ENCODE measurements around the gene ODC1. TPM values are rescaled to one million over a fixed set of nuclear protein-coding genes. Genes with fewer than 3 reads are reported as not detected.

The ODC1 gene
- polyA plus RNA-seq, 1 donor: 108 TPM

DNA sequence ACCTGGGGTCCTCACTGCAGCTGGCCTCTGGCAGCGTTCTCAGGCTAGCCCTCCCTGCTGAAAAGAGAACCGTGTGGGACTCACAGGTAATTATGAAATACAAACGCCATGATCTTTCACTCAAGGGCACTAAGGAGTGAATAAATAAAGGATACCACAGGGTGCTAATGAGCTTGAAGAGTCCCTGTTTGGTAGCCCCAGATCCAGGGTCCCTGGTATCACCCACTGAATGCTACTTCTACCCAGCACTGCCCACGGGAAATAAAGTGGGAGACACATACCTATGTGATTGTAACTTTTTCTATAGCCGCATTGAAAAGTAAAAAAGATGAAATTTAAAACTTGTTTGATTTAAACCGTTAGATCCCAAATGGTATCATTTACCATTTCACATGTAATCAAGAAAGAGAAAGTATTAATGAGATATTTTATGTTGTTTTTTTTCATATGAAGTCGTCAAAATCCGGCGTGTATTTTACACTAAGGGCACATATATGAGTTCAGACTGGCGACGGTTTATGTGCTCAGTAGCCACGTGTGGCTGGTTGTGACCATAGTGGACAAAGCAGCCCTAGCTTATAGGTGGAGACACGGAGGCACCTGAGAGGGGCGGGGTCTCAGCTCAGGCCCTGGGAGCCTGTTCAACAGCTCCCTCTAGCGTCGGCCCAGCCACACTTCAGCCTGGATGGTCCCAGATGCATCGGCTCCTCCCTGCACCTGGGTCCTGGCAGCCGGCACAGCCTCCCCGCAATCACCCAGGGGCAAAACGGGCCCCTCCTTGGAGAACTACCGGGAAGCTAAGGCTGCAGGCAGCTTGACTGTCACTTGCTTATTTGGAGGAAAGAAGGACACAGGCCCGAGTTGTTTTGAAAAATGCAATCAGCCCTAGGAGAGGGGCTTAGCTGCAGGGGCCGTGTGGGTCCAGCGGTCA, 39.2 kb downstream of the ODC1 start:
- 25% methylated on average over 2 of the region's 24 CpGs for WGBS (ENCODE audit: insufficient coverage, low lambda C conversion rate)
- H3K27me3 ChIP-seq (ENCODE audit: control insufficient read depth, insufficient read depth, low read length): no peaks in the 10 kb centered on the region
- H3K9me3 ChIP-seq (ENCODE audit: control insufficient read depth, low read depth, low read length): no peaks in the 10 kb centered on the region
- H3K36me3 ChIP-seq (ENCODE audit: control insufficient read depth, insufficient read depth, low read length): peaks cover 40% of the 10 kb centered on the region
- H3K4me3 ChIP-seq (ENCODE audit: low read length): no peak overlapping the region
- H3K4me1 ChIP-seq (ENCODE audit: control insufficient read depth, insufficient read depth, low read length): peaks cover 47% of the 10 kb centered on the region
- peak; percentile 89 to 92 for DNase-seq
- peak overlapping the region; percentile 53 for H3K27ac ChIP-seq (ENCODE audit: low read length)

DNA sequence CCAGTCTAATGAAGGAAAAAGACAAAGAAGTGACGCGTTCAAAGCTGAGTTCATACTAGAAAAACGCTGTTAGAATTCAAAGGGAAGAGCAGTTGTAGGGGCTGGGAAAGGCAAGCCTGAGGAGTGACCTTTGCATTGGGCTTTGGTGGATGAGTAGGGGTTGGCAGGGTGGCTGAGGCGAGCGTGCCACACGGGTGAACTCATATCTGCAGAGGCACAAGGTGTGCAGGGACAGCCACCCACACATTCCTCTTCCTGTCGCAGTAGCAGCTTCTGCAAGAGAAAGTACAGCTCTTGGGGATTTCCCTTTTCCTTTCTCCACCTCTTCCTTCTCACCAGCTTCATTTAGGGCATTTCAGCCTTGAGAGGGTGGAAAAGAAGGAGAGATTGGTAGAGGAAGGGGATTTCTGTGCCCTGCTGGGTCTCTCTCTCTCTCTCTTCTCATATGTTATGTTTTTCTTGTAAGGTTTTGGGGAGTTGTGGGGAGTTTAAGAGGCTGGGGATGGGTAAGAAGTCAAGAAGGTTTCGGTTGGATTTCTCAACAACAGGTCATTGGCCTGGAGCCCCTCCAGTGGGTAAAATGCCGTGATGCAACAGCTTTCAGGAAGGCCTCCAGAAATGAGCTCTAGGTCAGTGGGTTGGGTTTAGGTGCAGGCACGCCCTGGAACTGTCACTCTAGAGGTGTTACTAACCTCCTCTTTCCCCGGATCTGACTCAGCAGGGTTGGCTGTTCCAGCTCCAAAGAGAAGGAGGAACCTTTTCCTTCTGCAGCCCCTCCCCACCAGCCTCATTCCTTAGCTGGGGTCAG, 40.1 kb downstream of the ODC1 start:
- H3K4me1 ChIP-seq (ENCODE audit: control insufficient read depth, insufficient read depth, low read length): peaks cover 41% of the 10 kb centered on the region
- peak; percentile 64 to 91 for DNase-seq
- 93% methylated on average over 3 of the region's 11 CpGs for WGBS (ENCODE audit: insufficient coverage, low lambda C conversion rate)
- peaks cover 40% of the 10 kb centered on the region for H3K36me3 ChIP-seq (ENCODE audit: control insufficient read depth, insufficient read depth, low read length)
- no peaks in the 10 kb centered on the region for H3K9me3 ChIP-seq (ENCODE audit: control insufficient read depth, low read depth, low read length)
- H3K27me3 ChIP-seq (ENCODE audit: control insufficient read depth, insufficient read depth, low read length): no peaks in the 10 kb centered on the region
- peak overlapping the region; percentile 53 for H3K27ac ChIP-seq (ENCODE audit: low read length)
- no peak overlapping the region for H3K4me3 ChIP-seq (ENCODE audit: low read length)

DNA sequence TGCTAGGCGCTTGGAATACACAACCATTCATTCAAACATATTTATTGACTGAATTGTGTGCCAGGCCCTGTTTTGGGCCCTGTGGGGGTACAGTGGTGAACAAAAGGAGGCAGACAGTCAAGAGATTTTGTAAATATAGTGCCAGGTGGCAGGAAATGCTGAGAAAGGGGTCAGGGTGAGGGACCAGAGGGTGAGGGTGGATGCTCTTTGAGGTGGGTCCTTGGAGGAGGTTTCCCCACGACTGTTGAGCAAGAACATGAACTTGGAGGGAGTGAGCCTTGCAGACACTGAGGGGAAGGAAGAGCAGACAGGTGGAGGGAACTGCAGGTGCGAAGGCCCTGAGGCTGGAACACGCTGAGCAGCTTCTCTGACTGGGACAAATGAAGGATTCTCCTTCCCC, 40.7 kb downstream of the ODC1 start:
- peak overlapping the region; percentile 53 for H3K27ac ChIP-seq (ENCODE audit: low read length)
- 100% methylated on average over 1 of the region's 4 CpGs for WGBS (ENCODE audit: insufficient coverage, low lambda C conversion rate)
- H3K36me3 ChIP-seq (ENCODE audit: control insufficient read depth, insufficient read depth, low read length): peaks cover 39% of the 10 kb centered on the region
- H3K27me3 ChIP-seq (ENCODE audit: control insufficient read depth, insufficient read depth, low read length): no peaks in the 10 kb centered on the region
- no peak for DNase-seq
- peaks cover 43% of the 10 kb centered on the region for H3K4me1 ChIP-seq (ENCODE audit: control insufficient read depth, insufficient read depth, low read length)
- no peak overlapping the region for H3K4me3 ChIP-seq (ENCODE audit: low read length)
- H3K9me3 ChIP-seq (ENCODE audit: control insufficient read depth, low read depth, low read length): no peaks in the 10 kb centered on the region

DNA sequence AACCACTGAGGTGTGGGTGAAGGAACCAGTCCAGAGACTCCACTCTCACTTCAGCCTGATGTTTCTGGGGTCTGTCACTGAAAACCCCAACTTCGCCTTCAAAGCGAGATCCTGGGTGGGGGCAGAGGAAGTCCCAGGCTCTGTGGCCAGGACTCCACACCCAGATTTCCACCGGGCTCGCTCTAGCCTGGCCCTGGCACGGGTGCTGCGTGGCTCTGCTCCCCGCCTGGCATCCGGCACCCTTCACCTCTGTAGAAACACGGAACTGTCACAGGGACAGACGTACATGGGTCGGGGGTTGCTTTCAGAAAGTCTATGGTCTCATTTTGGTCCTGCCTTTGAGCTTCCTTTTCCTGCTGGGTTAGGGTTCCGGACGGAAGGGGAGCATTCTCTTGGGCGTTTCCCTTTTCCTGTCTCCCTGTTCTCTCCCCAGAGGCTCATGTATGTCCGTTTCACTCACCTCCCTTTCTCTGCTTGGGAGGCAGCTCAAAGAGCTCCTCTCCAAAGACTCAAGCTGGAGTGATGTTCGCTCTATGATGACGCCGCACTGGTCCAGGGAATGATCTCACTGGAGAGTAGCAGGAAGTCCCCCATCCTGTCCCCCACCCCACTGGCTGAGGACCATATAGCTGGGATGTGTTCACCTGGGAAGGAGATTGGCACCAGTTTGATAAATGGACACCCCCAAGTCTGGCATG, 41.5 kb downstream of the ODC1 start:
- Histone ChIP-seq H3K27me3 (ENCODE audit: control insufficient read depth, insufficient read depth, low read length) (no peaks in the 10 kb centered on the region), H3K9me3 (ENCODE audit: control insufficient read depth, low read depth, low read length) (no peaks in the 10 kb centered on the region), H3K36me3 (ENCODE audit: control insufficient read depth, insufficient read depth, low read length) (peaks cover 32% of the 10 kb centered on the region), H3K4me3 (ENCODE audit: low read length) (no peak overlapping the region), H3K27ac (ENCODE audit: low read length) (no peak overlapping the region), H3K4me1 (ENCODE audit: control insufficient read depth, insufficient read depth, low read length) (peaks cover 49% of the 10 kb centered on the region)
- WGBS (ENCODE audit: insufficient coverage, low lambda C conversion rate): 100% methylated on average over 3 of the region's 18 CpGs
- DNase-seq: no peak

DNA sequence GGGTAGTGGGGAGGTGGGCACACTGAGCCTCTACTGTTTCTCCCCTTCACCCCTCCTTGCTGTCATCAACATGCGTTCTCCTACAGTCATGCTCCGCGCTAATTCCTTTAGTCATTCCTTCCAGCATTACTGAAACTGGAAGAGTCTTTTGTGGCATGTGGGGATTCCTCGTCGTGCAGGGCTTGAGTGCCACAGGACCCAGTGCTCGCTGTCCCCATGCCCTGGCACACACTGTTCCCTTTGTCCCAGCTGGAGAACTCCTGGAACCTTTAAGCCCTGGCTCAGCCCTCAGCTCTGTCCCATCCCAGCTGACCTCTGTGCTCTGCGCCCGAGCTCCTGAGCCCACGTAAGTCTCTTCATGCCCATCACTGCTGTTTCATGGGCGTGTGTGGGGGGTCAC, 42.1 kb downstream of the ODC1 start:
- Histone ChIP-seq H3K27me3 (ENCODE audit: control insufficient read depth, insufficient read depth, low read length) (no peaks in the 10 kb centered on the region), H3K9me3 (ENCODE audit: control insufficient read depth, low read depth, low read length) (no peaks in the 10 kb centered on the region), H3K36me3 (ENCODE audit: control insufficient read depth, insufficient read depth, low read length) (peaks cover 27% of the 10 kb centered on the region), H3K4me1 (ENCODE audit: control insufficient read depth, insufficient read depth, low read length) (peaks cover 56% of the 10 kb centered on the region), H3K27ac (ENCODE audit: low read length) (no peak overlapping the region), H3K4me3 (ENCODE audit: low read length) (no peak overlapping the region)
- 100% methylated on average over 1 of the region's 10 CpGs for WGBS (ENCODE audit: insufficient coverage, low lambda C conversion rate)
- no peak for DNase-seq

DNA sequence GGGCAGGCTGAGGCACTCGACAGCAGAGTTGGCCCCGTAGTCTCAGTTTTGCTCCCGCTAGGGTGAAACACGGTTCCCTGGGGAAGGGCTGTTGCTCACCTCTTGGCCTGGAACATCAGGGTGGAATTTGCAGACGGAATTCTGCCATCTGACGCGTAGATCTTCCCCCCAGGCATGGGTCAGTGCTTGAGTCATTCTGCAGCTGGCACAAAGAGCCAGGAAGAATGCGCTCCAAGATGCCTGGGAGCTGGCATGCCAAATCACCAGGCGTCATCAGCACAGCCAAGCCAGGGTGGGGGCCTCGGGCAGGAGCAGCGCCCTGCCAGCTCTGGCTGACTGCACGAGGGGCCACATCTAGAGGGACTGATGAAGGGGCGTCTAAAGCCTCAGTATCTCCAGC, 42.7 kb downstream of the ODC1 start:
- peaks cover 27% of the 10 kb centered on the region for H3K36me3 ChIP-seq (ENCODE audit: control insufficient read depth, insufficient read depth, low read length)
- no peak overlapping the region for H3K27ac ChIP-seq (ENCODE audit: low read length)
- DNase-seq: peak in 1 of 2 donors; percentile 16
- WGBS (ENCODE audit: insufficient coverage, low lambda C conversion rate): no CpG with 5 or more reads among the region's 13 CpGs
- H3K4me3 ChIP-seq (ENCODE audit: low read length): no peak overlapping the region
- H3K4me1 ChIP-seq (ENCODE audit: control insufficient read depth, insufficient read depth, low read length): peaks cover 54% of the 10 kb centered on the region
- no peaks in the 10 kb centered on the region for H3K9me3 ChIP-seq (ENCODE audit: control insufficient read depth, low read depth, low read length)
- H3K27me3 ChIP-seq (ENCODE audit: control insufficient read depth, insufficient read depth, low read length): no peaks in the 10 kb centered on the region

DNA sequence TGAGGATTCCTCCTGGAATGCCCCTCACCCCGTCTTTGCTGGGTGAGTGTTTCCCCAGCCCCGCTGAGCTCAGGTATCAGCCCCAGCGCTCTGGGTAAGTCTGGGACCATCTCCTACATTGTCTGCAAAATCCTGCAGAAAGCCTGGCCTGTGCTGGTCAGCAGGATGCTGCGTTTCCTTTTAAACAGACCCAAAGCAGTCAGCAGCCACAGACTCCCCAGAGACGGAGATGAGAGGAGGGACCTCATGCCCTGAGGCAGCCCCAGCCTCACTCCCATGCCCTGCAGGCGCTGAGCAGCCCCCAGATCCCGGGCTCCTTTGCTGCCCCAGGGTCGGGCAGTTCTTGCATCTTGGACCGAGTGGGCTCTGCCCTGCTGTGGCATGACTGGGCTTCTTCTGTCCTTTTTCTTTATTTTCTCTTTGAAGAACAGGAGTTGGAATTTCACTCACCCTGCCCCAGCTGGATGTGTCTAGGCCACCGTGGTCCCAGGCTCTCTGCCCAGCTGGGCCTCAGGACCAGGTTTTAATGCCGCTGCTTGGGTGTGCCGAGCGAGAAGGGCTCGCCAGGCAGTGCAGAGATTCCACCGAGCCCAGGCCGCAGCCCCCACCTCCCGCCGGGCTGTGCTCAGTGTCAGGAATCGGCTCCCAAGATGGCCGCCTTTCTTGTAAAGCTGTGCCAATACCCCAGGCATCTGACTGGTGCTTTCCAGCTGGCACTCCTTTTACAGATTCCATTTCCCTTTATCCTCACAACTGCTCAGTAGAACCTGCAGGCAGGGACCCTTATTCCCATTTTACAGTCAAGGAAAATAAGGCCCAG, 43.6 kb downstream of the ODC1 start:
- Histone ChIP-seq H3K9me3 (ENCODE audit: control insufficient read depth, low read depth, low read length) (no peaks in the 10 kb centered on the region), H3K4me1 (ENCODE audit: control insufficient read depth, insufficient read depth, low read length) (peaks cover 46% of the 10 kb centered on the region), H3K27ac (ENCODE audit: low read length) (no peak overlapping the region), H3K4me3 (ENCODE audit: low read length) (no peak overlapping the region), H3K27me3 (ENCODE audit: control insufficient read depth, insufficient read depth, low read length) (no peaks in the 10 kb centered on the region), H3K36me3 (ENCODE audit: control insufficient read depth, insufficient read depth, low read length) (peaks cover 36% of the 10 kb centered on the region)
- DNase-seq: no peak
- WGBS (ENCODE audit: insufficient coverage, low lambda C conversion rate): no CpG with 5 or more reads among the region's 20 CpGs

DNA sequence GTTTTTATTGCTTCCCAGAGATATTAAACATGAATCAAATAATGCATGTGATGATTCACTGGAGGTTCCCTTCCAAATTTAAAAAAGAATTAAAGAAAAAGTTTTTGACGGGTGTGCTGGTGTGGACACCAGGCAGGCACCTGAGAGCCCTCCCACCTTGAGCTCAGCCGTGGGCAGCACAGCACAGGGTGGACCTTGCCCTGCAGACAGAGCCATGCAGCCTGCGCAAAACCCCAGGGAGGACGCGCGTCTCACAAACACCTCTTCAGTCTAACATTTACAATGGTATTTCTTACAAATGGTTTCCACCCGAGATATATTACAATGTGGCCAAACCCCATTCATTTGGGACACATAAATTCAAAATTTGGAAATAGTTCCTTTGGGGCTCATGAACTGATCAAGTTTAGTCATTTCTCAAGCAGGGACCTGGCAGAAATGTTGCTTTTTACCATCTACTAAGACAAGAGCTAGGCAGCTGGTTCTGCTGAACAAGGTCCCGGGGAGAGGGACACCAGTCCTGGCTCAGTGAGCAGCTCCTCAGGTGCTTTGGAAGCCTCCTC, 45.4 kb downstream of the ODC1 start:
- H3K27ac ChIP-seq (ENCODE audit: low read length): peak overlapping the region; percentile 51
- H3K36me3 ChIP-seq (ENCODE audit: control insufficient read depth, insufficient read depth, low read length): peaks cover 37% of the 10 kb centered on the region
- H3K4me3 ChIP-seq (ENCODE audit: low read length): no peak overlapping the region
- peak; percentile 63 to 71 for DNase-seq
- no CpG with 5 or more reads among the region's 8 CpGs for WGBS (ENCODE audit: insufficient coverage, low lambda C conversion rate)
- H3K9me3 ChIP-seq (ENCODE audit: control insufficient read depth, low read depth, low read length): no peaks in the 10 kb centered on the region
- H3K4me1 ChIP-seq (ENCODE audit: control insufficient read depth, insufficient read depth, low read length): peaks cover 28% of the 10 kb centered on the region
- H3K27me3 ChIP-seq (ENCODE audit: control insufficient read depth, insufficient read depth, low read length): no peaks in the 10 kb centered on the region

DNA sequence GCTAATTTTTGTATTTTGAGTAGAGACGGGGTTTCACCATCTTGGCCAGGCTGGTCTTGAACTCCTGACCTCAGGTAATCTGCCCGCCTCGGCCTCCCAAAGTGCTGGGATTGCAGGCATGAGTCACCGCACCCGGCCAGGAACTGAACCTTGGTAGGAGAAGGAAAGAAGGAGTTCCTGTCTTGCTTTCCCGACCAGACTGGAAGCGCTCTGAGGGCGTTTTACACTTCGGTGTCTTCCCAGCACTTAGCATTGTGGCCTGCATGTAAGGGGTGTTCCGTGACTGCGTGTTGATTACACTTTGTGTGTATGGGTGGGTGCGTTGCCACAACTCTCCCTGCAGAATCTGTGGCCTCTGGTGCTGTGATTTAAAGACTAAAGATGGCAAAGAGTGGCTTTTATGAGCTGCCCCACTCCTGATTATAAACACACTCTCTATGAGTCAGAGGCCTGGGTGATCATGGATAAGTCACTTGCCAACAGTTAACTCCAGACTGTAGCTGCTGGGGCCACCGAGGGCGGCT, 46.0 kb downstream of the ODC1 start:
- Histone ChIP-seq H3K4me1 (ENCODE audit: control insufficient read depth, insufficient read depth, low read length) (peaks cover 24% of the 10 kb centered on the region), H3K9me3 (ENCODE audit: control insufficient read depth, low read depth, low read length) (no peaks in the 10 kb centered on the region), H3K27me3 (ENCODE audit: control insufficient read depth, insufficient read depth, low read length) (no peaks in the 10 kb centered on the region), H3K4me3 (ENCODE audit: low read length) (no peak overlapping the region), H3K27ac (ENCODE audit: low read length) (peak overlapping the region; percentile 51), H3K36me3 (ENCODE audit: control insufficient read depth, insufficient read depth, low read length) (peaks cover 37% of the 10 kb centered on the region)
- no CpG with 5 or more reads among the region's 14 CpGs for WGBS (ENCODE audit: insufficient coverage, low lambda C conversion rate)
- DNase-seq: peak in 1 of 2 donors; percentile 50
